ENCODE measurements around the gene LBHD1.

LBHD1 gene

GRCh38 chr11:62712861-62713260 is 40.8 kb upstream of the LBHD1 start:
- H3K4me3 ChIP-seq (replicated peaks; ENCODE audit: low read depth, low read length): no peak overlapping the region
- TF ChIP-seq CTCF (IDR thresholded peaks at IDR 0.05; ENCODE audit: low read length, missing control alignments): no peak
- DNase-seq (ENCODE audit: low read depth): no peak

GRCh38 chr11:62712276-62712812 is 40.3 kb upstream of the LBHD1 start:
- no peak for DNase-seq (ENCODE audit: low read depth)
- H3K4me3 ChIP-seq (replicated peaks; ENCODE audit: low read depth, low read length): no peak overlapping the region
- TF ChIP-seq CTCF (IDR thresholded peaks at IDR 0.05; ENCODE audit: low read length, missing control alignments): no peak

- H3K4me3 ChIP-seq (replicated peaks; ENCODE audit: low read depth, low read length): peak overlapping the region; percentile 58
- no peak for TF ChIP-seq CTCF (IDR thresholded peaks at IDR 0.05; ENCODE audit: low read length, missing control alignments)
- peak; percentile 31 for DNase-seq (ENCODE audit: low read depth)
Measured at GRCh38 chr11:62710001-62710345, 37.9 kb upstream of the LBHD1 start.

GRCh38 chr11:62709247-62710000 is 37.4 kb upstream of the LBHD1 start:
- TF ChIP-seq CTCF (IDR thresholded peaks at IDR 0.05; ENCODE audit: low read length, missing control alignments): no peak
- peak overlapping the region; percentile 58 for H3K4me3 ChIP-seq (replicated peaks; ENCODE audit: low read depth, low read length)
- DNase-seq (ENCODE audit: low read depth): peak; percentile 98

- no peak for DNase-seq (ENCODE audit: low read depth)
- peak overlapping the region; percentile 58 for H3K4me3 ChIP-seq (replicated peaks; ENCODE audit: low read depth, low read length)
- no peak for TF ChIP-seq CTCF (IDR thresholded peaks at IDR 0.05; ENCODE audit: low read length, missing control alignments)
Measured at GRCh38 chr11:62708793-62709192, 36.7 kb upstream of the LBHD1 start.

- no peak for DNase-seq (ENCODE audit: low read depth)
- no peak for TF ChIP-seq CTCF (IDR thresholded peaks at IDR 0.05; ENCODE audit: low read length, missing control alignments)
- H3K4me3 ChIP-seq (replicated peaks; ENCODE audit: low read depth, low read length): peak overlapping the region; percentile 58
Measured at GRCh38 chr11:62708392-62708791, 36.3 kb upstream of the LBHD1 start.
